ENCODE data around the gene SYT1.
A peak's percentile ranks its signal among the peaks of the same experiment; 100 is the strongest.

SYT1 gene

DNA sequence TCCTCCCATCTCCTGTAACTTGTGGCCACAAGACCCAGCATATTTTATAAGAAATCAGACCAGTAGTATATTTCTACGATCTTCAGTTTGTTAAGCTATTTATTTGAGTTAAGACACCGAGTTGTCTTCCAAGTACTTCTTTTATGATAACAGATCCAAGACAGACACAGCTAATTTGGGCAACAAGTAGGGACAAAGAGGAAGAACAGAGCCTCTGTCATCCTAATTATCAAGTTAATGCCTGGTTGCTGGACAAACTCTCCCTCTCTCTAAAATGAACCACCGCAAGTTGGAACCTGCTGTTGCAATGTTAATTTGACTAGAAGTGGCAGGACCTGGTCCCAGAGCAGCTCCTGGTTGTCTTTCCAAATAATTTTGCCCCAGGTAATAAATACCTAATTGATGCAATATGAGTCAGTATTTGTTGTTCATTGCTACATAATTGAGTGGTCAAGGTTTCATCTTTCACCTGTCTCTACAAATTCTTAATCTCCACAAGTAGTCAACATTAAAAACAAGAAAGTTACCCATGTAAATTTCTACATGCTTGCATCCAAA, 502.5 kb downstream of the SYT1 start:
- DNase-seq, result no peak

DNA sequence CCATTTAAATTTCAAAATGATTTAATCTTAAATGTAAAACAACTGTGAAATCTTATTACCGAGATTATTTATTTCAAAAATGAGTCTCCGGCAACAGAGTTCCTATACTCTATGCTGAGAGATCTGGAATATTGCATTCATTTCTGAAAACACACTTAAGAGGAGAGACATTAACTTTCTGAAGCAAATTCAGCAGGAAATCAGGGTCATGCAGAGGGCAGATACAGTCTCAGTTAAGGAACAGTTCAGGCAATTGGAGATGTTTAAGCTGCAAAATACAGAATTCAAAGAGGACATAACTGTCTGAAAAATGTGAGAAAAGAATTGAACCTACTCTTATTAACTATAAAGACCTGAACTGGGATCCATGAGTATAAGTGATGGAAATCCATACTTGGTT, 505.4 kb downstream of the SYT1 start:
- DNase-seq, result no peak

DNA sequence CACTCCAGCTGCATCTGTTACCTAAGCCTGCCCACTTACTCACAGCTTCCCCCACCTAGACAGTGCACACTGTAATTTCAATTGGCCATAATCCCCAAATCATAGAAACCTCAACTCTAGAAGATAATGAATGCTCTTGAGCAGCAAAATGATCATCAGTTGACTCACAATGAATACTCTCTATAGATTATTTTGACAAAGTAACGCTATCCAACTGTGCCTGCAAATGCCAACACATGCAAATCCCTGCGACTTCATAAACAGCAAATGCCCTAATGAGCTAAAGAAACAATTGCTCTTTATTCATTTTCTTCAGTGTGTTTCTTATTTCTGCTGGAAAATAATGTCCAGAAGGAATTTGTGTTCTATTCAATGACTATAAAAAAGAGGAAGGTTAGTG, 506.7 kb downstream of the SYT1 start:
- no peak for DNase-seq

DNA sequence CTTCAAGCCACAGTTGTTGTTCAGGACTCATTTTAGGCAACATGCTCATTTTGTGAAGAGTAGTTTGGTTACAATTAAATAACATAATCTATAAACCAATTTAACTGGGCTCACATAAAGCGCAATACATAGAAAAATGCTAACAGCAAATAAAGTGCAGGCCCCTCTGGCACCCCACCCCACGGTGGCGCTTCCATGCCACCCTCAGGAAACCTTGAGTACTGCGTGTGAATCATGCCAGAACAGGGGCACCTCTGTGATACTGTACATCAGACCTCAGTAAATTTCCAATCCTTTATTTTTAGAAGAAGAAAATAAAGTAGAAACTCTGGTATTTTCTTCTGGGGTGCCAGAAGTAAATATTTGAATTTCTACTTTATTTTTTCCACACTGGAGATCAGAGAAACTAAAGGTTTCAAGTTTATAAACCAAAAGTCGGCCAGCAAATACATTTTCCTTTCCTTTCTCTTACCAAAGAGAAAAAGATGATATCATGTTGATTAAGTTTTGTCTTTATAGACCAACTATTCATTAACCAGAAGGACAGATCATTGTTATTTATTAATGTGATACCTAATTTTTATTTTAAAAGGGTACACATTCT, 509.4 kb downstream of the SYT1 start:
- peak; percentile 14 for DNase-seq

DNA sequence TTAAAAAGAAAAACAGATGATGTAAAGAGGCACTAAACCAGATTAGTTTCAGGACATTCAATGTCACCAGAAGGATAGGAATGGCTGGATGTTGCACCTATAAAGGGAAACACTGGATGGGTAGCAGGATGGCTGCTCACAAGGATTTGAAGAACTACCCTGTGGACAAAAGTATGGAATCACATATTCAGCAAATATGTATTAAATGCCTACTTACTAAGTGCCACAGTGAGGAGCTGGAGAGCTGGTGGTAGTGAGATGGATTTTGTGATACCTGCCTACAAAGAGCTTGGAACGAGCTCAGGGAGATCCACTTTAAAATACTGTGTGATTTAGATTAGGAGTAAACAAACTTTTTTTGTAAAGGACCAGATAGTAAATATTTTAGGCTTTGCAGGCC, 510.0 kb downstream of the SYT1 start:
- DNase-seq, result no peak

DNA sequence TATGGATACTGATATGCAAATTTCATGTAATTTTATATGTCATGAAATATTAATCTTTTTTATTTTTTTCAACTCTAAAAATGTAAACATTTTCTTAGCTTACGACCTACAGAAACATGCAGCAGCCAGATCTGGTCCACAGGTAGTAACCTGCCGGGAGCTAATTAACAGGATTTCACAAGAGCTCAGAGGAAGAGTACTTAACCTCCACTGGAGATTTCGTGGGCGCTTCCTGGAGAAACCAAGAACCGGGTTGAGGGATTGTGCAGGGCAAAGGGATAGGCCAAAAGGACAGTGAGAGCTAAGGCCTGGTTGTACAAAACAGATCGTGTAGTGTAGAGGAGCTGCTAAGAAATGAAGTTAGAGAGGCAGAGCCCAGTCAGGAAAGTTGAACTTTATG, 510.5 kb downstream of the SYT1 start:
- DNase-seq, result no peak

DNA sequence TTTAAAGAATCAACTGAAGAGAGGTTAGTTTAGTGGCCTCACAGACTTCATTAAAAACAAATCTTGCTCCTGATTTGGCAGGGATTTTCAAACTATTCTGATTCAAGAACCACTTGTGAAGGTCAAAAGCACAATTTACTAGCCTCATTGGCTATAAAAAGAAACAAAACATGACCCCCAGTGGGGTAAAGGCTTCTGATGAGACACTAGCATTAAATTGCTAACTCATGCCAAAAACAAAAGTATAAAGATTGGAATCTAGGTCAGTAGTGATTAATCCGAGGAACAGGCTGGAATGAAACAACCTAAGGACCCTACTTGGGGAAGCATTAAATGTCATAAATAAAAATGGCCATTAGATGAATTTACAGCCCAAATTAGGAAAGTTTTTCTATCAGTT, 513.9 kb downstream of the SYT1 start:
- DNase-seq, result no peak

DNA sequence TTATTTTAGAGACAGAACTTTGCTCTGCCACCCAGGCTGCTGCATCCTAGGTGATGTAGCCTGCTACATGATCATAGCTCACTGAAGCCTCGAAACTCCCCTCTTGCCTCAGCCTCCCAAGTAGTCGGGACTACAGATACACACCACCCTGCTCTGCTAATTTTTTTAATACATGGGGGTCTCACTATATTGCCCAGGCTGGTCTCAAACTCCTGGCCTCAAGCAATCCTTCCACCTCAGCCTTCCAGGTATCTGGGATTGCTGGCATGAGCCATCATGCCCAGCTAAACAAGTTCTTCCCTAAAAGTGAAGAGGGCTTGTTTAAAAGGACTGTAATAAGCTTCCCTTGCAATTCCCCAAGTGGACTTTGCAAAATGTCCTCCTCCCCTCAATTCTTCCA, 515.8 kb downstream of the SYT1 start:
- no peak for DNase-seq

DNA sequence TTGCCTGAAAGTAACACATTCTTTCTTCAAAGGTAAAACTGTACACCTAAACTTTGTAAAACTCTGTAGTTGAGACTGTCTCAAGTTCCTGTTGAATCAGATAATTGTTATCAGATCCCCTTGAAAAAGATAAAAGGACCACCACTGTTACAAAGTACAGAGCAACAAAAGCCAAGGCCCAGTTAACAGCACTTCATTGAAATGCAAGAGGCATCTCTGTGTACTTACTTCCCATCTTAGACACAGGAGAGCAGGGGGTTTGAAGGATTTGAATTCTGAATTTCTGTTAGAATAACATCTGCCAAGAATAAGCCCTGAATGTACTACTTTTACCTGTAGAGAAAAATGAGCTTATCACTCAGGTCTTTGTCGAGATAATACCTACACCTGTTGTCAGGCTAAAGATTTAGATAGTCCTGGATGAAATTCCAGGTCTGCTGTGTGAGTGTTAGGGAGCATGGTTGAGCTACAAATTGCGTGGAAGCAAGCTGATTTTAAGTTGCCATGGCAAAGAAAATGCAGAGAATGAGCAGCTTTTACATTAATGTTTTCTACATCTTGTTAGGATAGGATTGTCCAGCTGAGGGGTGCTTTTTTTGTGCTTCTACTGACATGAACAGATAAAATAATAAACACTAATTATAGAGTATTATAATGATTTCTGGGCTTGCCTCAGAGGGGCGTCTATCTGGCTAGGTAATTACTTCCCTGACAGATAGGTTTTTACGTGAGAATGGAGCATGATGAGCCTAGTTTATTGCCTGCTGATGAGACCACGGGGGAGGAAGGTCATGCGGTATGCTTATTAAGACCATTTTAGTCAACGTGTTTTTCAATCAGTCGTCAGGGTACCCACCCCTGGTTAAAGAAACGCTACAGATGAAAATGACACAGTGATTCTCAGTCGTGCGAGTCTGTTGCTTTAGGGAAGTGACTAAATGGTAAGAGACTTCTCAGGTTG, 517.0 kb downstream of the SYT1 start:
- no peak for DNase-seq

DNA sequence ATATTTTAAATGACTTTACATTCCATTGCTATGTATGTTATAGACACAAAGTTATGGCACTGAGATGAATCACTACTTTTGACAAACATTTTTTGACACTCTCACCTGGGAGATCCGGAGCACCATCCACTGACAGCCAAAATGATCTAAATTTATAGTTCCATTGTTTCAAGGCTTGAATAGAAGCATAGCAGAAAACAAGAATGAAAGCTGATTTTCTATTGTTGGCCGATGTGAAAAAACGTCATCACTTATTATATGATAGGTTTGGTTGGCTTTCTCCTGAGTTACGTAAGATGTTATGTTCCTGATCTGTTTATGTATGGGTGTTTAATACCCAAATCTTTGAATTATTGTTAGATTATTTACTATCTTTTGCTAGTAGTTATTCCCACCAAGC, 520.0 kb downstream of the SYT1 start:
- no peak for DNase-seq

DNA sequence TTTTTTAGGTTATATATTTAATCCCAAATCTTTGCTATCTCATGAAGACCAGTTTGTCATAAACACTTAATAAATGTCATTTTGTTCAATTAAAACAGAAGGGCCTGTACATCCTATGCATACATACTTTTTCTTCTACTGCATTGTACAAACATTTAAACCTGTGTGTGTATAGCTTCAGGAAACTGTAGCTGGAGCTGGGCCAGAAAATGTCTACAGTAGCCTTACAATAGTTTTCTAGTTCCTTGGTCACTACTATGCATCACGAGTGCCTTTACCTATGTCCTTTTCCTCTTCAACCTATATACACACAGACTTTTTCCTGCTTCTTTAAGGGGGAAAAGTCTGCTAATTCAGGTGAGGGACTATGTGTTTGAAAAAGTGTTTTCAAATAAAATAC, 523.4 kb downstream of the SYT1 start:
- DNase-seq, result no peak

DNA sequence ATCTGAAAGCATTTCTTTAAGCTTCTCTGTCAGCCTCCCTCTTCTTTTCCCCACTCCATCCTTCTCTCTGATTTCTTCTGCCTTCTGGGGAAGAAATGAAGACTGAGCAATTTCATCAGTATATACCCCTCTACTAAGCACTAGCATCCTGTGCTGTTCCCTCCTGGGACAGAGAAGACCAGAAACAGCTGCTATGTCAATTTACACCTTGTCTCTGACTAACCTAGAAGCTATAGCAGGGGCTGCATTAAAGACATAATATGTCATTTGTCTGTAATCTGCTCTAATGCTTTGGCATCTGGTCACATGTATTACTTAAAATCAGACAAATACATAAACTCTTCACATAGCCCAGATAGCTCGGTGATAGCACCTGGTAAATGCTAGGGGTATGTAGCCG, 529.3 kb downstream of the SYT1 start:
- DNase-seq, result no peak

DNA sequence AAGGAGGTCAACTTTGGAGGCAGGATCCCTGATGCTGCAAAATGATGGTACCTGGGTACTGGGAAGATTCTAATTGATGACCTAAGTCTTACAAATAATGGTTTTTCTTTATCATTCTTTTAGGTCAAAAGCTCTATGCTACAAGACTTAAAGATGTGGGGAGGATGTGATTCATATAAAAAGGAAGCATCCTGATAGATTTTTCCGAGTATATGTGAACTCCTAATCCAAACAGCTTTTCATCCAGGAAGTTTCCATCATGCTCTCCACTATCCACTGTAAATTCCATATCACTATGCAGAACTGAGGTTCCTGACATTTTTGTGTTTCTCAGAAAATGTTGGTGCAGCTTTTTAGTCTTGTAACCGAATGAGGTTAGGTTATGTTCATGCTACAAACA, 533.0 kb downstream of the SYT1 start:
- DNase-seq, result no peak

DNA sequence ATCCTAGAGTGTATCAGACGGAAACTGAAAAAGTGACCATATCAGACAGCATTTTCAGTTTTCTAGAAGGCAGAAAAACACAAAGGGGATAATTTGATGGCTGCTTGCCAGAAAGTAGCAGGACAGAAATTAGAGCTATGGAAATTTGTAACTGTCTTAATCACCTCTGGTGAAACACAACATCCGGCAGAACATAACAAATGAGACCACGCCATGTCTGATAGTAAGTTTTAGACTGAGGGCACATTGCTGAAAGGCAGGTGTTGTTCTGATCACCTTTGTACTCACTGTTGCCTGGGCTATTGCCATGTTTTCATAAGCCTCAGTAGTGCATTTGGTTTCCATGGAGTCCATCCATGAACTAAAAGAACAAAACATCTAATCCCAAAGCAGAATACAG, 535.9 kb downstream of the SYT1 start:
- DNase-seq, result no peak

DNA sequence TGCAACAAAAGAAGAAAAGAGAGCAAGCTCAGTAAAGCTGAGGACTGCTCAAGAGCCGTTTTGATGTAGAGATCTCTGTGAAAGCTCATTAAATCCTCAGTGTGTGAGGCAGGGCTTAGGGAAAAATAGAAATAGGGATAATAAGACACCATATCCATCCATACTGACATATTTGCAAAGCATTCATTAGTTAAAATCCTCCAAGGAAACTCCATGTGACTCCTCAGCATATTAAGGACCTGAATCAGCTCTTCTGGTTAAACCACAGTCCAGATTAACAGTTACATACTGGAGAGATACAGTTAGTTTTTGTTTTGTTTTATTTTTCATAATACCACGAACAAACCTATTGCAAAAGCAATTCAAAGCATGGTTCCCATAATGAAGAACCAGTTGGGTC, 538.0 kb downstream of the SYT1 start:
- DNase-seq, result no peak

DNA sequence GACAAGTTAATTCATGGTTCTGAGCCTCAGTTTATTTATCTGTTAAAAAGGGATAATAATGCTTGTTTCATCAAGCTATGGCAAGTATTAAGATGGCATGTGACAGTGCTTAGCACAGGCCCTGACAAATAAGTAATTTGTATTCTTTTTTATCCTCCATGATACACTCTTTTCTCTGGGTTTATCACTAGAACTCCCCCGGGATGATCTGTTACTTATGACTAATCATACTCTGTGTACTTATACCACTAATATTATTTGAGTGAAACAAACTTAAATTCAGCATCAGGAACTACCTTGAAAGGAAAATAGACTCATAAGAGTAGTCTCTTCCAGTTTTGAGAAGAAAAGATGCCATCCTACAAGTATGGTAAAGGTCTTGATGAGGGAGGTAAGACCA, 542.4 kb downstream of the SYT1 start:
- DNase-seq, result no peak

DNA sequence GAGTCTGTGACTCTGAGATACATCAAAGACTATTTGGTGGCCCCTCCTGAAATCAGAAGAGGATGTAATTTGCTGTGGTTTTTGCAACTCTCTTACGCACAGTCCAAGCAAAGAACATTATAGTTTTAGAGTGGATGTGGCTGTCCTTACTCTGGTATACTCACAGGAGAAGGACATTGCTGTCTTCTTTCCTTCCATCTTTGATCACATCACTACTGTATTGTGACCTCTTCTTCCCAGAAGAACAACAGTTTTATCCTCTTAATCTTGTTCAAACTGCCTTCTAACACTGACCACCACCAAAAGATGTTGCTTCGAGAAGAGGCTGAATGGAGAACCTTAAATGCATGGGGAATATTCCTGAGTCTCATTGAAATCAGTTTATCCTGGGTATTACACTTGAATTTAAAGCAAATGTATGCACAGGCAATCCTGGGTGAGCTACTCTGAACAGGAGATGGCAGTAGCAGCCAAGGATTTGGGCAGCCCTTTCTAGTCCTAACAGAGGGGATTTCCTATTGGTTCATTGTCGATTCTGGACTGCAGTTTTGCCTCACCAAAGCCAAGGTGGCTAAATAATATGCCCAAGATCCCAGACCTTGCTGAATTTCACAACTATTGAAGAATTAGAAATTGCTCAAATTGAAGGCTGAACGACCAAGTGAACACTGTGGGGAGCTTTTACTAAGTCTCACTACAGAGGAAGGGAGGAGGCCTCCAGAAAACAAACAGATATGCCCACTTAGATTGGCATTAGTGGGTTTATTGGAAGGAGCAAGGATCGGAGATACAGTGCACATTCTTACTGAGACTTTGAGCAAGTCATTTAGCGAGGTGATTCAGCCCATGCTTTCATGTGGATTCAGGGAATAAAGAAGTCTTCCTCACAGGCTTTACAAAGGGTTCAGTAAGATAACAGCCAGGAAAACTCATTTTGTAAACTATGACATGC, 543.4 kb downstream of the SYT1 start:
- peak; percentile 24 for DNase-seq

DNA sequence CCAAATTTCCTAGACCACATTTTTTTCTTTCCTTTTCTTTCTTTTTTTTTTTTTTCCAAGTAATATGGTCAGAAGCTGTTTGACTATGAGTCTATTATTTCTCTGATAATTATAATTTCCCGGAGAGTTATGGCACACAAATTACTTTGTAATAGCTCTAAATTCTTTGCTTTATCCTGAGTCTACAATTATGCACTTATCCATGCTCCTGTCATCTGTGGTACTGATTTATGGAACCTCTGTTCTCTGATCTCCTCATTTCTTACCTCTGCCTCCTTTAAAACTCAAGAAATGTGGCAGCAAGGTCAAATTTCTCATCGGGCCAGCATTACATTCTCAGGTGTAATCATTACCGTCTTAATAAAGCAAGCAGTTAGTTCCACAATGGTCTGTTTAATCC, 544.1 kb downstream of the SYT1 start:
- no peak for DNase-seq

DNA sequence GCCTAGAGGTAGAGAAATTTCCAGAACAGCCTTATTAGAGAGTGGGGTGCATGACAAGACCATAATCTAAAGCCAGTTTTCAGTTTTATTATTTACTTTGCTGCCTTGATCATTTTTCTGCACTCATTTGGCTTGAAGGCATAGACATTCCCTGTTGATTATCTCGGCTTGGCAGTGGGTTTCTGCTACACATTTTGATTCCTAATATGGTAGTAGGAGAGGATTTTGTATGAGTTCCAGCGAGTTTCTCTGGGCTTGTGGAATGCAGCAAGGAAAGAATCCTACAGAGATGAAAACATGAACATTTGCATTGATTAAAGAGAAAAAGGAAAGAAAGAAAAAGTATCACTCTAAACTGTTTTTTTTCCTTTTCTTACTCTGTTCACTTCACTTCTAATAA, 545.0 kb downstream of the SYT1 start:
- DNase-seq, result no peak

DNA sequence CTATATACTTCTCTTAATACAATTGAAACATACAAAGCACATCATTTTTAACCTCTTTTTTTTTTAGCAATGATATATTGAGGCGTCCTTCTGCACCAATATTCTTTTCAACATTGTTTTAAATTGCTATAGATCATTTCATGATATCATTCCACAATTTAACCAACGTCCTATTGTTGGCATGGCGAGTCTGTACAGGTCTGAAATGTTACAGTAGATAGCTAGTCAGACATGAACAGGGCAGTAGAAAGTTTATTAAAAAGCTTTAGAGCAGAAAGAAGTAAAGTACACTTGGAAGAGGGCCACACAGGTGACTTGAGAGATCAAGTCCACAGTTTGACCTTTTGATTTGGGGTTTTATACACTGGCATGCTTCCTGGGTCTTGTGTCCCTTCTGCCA, 547.2 kb downstream of the SYT1 start:
- DNase-seq, result no peak

DNA sequence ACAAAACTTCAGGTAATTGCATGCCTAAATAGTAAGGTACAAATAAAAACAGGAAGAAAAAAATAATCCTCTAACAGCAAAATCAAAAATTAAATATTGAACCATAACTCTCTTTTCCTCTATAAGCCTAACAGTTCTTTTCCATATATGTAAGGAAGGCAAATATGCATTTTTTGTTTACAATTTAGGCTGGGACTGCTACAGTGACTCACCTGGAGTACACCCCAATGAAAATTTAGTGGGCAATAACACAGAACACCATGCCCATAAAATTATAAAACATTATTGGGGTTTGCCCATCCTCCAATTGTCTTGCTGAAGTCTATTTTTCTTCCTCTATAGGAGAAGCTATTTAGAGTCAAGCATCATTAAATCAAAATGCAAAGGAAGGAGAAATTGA, 549.2 kb downstream of the SYT1 start:
- DNase-seq, result no peak

DNA sequence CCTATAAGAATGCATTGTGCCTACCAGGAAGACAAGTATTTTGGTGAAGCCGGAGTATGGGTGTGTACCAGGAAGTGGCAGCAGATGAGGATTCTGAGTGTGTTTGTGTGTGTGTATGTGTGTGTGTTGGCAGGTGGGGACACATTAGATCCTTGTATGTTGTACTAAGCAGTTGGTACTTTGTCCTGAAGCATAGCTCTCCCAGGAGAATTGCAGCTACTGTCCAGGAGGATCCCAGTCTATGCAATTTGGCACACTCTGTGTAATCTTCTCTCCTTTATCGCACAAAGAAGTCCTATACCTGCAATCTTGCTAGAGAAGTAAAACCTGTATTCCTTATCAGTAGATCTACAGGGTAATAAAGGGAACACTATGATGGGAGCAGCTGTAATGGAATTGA, 549.7 kb downstream of the SYT1 start:
- no peak for DNase-seq

DNA sequence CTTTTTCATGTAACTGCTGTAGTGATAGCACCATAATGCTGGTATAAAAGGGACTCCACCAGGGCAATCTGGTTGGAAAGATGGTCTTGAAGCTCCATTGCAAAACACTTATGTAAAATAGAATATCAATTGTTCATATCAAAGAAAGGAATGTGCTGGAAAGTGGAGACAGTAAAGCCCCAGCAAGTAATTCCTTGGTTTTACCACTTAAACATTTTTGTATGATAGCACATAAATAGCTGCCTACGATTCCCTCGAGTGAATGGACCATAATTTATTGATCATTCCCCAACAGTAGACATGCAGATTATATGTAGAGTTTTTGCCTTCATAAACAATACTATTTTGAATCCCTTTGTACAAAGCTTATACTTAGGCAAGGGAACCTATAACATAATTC, 550.7 kb downstream of the SYT1 start:
- no peak for DNase-seq
